GM19035 (cell line): ENCODE results near the gene AHCYL2.
"Not testable (repeated sequence)": the region's sequence is repeated elsewhere in the genome, so short reads cannot be mapped to it uniquely, and the experiment has no call there.

Experiments used
- ATAC-seq: cut with Tn5 transposase; IDR thresholded peaks from one replicate; pipeline ENCODE4 v1.9.1; 2021; ENCODE audit not compliant: unreplicated experiment

Gene AHCYL2

DNA sequence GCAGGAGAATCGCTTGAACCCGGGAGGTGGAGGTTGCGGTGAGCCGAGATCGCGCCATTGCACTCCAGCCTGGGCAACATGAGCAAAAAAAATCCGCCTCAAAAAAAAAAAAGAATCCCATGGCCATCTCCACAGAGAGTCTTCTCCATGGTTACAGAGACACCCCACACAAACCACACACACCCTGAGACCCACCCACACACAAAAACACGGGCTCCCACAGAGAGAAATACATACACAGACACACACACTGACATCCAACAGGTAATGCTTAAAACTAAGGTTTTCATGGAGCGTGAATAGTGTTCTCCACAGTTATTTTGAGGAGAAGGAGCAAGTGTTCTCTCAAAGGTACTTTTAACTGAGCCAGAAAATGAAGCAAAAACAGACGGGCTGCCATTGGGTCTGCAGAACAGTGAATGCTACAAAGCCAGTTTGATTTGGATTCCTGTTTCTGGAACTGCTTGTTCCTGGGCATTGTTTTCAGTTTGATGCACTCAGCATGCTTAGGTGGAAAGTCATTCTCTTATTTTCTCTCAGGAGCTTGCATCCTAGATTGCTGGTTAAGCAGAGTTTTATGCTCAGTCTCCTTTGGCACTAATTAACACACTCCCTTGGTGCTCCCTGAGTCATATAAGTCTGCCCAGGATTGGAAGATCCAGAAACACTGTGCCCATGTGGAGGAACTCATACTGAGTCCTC, 15.4 kb downstream of the AHCYL2 start:
- ATAC-seq = no peak

DNA sequence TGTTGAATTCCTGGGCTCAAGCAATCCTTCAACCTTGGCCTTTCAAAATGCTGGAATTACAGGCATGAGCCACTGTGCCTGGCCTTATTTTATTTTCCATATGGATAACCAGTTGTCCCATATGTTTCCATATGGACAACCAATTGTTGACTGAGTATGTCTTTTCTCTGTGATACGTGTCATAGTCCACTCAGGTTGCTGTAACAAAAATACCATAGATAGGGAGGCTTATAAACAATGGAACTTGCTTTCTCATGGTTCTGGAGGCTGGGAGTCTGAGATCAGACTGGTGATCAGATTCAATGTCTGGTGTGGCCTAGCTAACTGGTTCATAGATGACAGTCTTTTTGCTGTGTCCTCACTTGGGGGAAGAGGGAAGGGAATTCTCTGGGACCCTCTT, 19.4 kb downstream of the AHCYL2 start:
- no peak for ATAC-seq

DNA sequence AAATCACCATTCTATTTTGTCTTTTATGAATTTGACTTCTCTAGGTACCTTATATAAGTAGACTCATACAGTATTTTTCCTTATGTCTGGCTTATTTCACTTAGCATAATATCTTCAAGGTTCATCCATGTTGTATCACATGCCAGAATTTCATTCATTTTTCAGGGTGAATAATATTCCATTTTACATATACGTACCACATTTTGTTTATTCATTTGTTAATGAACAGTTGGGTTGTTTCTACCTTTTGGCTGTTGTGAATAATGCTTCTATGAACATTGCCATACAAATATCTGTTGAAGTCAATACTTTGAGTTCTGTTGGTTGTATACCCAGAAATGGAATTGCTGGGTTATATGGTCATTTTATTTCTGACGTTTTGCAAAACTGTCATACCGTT, 20.7 kb downstream of the AHCYL2 start:
- no peak for ATAC-seq

DNA sequence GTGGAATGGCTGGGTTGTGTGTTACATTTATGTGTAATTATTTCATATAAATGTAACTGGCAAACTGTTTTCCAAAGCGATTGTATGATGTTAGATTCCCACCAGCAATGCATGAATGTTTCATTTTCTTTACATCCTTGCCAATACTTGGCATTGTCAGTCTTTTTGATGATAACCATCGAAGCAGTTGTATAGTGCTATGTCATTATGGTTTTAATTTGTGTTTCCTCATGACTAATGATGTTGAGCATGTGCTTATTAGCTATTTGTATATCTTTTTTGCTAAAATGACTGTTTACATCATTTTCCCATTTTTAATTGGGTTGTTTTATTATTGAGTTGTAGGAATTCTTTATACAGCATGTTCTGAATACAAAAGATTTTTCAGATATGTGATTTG, 22.3 kb downstream of the AHCYL2 start:
- ATAC-seq = no peak

DNA sequence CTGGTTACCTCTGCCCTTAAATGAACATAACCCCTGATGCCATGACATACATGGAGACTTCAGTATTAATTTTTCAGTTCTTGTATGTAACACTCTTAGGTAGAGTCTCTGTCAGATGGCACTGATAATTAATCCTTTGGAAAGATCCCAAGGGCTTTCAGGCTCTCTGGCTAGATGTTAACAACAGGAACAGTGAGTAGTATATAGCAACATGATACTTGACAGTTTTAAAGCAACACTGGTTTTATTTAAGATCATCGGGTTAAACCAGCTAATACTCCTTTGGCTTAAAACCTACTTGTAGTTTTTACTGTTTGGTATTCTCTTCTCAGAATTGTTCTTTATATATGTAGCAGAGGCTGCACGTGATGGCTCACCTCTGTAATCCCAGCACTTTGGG, 27.3 kb downstream of the AHCYL2 start:
- ATAC-seq = no peak

DNA sequence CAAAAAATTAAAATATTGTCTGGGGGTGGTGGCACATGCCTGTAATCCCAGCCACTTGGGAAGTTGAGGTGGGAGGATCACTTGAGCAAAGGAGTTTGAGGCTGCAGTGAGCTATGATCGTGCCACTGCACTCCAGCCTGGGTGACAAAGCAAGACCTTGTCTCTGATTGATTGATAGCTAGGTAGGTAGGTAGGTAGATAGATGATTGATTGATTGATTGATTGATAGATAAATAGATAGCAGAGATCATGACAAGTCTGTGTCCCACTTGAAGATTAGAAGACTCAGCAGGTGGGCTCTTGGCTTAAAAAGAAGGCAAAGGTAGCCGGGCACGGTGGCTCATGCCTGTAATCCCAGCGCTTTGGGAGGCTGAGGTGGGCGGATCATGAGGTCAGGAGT, 27.8 kb downstream of the AHCYL2 start:
- not testable (repeated sequence) for ATAC-seq

DNA sequence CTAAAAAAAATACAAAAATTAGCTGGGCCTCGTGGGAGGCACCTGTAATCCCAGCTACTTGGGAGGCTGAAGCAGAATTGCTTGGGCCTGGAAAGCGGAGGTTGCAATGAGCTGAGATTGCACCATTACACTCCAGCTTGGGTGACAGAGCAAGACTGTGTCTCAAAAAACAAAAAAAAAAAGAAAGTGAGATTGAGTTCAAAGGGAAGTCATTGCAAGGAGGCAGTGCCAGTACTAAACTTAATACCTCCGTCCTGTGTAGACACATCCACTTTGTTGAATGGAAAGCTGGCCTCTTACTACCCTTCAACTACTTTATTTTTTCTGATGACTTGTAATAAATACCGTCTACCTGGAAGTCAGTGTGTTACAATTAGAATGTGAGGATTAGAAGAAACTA, 31.0 kb downstream of the AHCYL2 start:
- ATAC-seq = no peak

DNA sequence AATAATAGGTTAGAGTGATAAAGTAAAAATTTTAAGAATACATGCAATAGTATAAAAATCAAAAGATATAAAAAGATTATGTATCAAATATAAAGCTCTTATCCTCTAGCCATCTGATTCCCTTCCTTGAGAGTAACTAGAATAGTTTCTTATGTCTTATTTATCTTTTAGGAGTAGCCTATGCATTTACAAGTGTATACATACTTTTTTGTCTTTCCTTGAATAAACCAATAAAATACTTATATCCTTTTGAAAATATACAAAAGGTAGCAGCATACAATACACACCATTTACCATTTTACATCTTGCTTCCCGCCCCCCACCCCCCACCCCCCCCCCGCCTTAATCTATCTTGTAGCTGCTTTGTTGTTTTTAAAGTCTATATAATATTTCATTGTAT, 31.4 kb downstream of the AHCYL2 start:
- ATAC-seq = no peak

DNA sequence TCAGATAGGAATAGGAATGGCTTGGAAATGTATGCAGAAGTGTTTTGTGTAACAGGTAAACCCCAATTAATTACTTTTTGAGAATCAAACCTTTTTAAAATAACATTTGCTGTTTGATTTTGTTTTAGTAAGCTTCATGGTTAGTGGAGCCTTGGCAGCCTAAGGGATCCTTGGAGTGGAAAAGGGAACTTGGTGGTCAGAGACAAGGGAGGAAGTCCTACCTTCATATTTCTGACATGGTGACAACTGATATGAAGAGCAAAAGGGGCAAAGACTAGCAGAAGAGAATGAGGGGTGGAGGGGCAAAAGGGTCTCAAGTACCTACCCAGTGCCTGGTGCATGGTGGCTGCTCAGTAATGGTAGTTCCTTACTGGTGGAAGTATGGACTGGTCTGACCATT, 32.3 kb downstream of the AHCYL2 start:
- no peak for ATAC-seq

DNA sequence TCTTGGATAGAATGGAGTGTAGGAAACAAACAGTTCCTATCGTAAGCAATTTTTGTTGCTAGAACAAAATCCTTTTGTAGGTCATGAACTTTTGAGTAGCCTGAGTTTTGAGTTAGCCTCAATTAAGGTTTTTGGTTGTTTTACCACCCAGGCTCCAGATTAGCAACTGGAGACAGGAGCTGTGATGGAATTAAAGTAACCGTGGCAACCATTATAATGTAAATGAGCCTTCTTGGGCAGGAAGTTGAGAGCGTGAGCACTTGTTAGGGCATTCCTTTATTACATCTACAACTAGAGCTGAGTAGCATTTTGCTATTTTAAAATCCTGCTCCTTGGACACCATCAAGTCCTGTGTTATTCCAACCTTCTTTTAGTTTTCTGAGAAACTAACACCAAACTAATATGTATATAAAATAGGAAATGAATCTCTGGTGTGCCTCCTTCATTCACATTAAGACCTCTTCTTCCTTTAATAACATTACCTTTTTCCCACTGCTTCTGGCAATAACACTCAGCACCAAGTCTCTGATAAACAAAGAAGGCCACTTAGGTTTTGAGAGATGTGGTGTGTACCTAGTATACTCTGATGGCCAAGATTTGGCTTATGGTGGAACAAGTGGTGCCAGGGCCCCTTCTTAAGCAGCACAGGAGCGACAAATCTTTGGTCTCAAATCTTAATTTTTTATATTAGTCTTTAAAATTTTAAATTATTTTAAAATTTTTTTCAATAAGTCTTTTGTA, 34.0 kb downstream of the AHCYL2 start:
- no peak for ATAC-seq

DNA sequence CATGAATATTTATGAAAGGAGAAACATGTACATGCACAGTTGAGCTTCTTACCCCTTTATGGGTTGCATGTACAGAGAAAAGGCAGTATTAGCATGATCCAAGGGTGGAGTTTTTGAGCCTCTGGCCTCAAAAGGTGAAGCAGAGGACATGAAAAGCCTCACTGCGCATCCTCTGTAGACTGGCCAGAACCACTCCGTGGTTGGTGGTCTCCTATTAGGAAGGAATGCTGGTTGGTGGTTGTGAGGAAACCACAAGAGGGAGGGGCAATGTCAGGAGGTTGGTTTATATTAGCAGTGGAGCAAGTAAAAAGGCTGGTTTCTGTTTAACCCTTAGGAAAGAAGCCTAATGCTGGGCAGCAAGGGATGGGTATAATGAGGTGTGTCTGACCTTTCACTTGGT, 37.5 kb downstream of the AHCYL2 start:
- no peak for ATAC-seq

DNA sequence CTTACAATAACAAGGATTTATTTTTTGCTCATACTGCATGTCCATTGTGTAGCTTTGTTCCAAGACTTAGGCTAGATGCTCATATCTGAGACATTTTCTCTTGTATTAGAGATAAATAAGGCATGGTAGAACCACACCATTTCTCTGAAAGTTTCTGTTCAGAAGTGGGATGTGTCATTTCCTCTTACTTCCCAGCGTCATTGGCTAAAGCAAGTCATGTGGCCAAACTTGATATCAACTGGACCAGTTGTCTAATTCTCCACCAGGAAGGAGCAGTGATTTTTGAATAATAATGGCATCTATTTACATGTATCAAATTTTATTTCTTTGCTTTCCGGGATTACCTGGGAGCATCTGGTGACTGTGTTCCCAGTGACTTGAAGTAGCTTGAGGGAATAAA, 38.3 kb downstream of the AHCYL2 start:
- no peak for ATAC-seq

DNA sequence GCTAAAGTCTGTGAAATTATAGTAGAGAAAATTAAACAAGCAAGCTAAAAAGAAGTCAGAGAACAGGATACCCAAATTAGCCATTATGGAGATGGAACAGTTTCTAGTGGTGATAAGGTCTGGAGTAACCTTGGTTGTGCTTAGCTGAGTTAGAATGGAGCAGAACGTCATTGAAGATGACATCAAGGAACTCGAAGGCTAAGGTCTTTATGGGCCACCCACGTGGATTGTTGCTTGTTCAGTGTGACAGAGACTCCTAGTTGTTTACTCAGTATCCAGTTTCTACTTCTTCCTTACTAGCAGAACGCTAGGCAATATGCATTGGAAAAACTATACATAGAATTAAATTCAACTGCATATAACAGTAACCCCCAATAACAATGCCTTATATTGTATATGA, 39.7 kb downstream of the AHCYL2 start:
- no peak for ATAC-seq

DNA sequence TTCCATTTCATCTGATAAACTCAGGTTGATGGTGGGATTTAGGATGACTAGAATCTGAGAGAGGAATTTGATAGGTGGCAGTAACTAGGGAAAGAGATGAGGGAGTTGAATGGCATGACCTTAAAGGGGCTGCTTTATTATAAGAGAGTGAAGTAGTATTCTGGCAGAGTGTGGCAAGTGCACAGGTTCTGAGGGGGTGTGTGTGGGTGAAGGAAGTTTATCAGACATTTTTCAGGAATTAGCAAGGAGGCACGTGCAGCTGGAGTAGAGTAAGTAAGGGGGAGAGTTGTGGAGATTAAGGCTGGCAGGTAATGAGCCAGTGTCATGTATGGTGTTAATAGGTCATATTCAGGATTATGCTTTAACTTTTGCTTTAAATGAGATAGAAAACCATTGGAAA, 40.5 kb downstream of the AHCYL2 start:
- no peak for ATAC-seq

DNA sequence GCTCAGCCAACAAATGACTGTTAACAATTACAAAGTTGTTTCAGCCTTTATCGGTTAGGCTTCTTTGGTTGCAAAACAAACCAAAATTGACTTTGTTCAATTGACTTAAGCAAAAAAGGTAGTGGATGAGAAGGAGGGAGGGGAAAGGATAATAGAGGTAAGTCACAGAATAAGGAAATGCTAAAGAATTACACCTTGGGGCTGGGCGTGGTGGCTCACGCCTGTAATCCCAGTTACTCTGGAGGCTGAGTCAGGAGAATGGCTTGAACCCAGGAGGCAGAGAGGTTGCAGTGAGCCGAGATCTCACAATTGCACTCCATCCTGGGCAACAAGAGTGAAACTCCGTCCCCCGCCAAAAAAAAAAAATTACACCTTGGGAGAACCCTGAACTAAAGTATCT, 41.4 kb downstream of the AHCYL2 start:
- ATAC-seq = no peak

DNA sequence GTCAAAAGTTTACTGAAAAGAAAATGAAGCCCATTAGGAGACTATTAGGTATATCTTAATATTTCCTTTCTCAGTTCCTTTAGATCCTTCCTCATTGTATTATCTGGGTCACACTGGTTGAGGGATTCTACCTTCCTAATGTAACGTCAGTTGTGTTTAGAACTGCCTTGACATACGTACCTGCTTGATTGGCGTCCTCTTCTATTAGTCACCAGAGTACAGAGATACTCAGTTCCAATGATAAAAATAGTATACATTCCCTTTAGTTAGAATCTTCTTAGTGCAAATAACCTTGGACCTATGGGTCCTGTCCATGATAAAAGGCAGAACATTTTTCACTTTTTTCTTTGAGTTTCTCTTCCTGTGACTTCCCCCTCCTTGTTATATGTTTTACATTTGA, 45.2 kb downstream of the AHCYL2 start:
- ATAC-seq = no peak

DNA sequence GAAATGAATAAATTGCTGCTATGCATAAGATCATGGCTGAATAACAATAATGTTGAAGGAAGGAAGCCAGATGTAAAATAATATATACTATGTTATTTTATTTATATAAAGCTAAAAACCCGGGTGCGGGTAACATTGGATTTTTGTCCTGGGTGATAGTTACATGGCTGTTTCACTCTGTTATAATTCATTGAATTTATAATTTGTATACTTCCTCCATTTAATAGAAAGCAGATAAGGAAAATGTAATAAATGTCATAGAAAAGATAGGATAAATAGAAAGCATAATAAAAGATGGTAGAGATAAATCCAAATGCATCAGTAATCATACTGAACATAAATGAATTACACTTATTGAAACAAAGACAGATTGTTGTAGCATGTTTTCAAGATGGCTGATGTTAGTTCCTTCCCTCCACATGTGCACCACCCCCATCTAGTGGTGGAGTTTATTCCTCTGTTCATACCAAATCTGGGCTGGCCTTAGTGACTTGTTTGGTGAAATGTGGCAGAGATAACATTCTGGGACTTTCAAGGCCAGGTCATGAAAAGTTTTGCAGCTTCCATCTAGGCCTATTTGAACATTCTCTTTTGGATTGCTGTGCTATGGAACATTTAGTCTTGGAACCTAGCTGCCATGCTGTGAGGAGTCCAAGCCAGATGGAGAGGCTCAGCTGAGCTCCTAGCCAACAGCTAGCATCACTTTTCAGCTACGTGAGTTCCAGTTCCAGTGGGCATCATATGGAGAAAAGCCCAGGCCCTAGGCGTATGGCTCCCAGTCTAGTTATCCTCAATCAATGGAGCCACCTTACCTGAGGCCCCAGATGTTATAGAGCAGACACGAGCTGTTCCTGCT, 46.9 kb downstream of the AHCYL2 start:
- no peak for ATAC-seq

DNA sequence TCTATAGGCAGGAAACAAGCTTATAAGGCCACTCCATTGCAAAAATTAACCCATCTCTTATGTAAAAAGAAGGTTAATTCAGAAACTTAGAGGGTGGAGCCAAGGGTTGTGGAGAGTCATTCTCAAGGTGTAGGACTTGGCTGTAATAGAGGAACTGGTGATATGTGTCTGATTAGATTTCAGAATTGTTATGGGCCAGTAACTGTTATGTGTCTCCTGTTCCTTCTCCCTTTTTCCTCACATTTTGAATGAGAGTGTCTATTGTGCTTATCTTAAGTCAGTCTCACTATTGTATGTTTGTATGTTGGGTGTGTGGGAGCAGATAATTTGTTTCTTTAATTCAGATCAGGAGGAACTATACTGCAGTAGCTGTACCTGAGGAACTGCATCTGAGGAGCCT, 49.1 kb downstream of the AHCYL2 start:
- ATAC-seq = no peak

DNA sequence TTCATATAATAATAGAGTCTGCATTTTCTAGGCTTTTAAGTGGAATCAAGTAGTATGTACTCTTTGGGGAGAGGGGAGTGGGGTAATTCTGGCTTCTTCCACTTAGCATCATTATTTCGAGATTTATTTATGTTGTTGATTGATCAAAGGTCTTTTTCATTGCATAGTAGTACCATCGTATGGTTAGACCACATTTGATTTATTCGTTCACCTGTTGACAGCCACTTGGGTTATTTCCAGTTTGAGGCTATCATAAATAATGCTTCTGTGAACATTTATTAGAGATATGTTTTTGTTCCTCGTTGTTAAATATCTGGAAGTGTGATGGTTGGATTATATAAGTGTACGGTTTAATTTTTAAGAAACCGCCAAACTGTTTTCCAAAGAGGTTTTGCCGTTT, 52.8 kb downstream of the AHCYL2 start:
- no peak for ATAC-seq

DNA sequence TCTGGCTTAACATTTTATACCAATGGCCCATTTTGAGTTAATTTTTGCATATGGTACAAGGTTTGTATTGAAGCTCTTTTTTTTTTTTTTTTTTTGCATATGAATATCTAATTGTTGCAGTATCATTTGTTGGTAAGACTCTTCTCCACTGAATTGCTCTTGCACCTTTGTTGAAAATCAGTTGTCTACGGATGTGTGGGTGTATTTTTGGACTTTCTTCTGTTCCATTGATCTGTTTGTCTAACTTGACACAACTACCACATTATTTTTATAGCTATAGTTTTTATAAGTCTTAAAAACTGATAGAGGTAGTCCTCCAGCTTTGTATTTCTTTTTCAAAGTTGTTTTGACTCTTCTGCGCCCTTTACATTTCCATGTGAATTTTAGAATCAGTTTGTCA, 53.9 kb downstream of the AHCYL2 start:
- ATAC-seq = no peak

DNA sequence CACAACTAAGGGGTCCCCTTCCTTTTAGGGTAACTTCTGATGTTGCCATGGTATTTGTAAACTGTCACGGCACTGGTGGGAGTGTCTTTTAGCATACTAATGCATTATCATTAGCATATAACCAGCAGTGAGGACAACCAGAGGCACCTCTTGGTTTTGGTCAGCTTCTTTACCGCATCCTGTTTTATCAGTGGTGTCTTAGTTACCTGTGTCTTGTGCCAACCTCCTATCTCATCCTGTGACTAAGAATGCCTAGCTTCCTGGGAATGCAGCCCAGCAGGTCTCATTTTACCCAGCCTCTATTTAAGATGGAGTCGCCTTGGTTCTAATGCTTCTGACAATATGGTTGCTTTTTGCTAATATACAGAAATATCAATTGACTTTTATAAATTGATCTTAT, 54.9 kb downstream of the AHCYL2 start:
- no peak for ATAC-seq

DNA sequence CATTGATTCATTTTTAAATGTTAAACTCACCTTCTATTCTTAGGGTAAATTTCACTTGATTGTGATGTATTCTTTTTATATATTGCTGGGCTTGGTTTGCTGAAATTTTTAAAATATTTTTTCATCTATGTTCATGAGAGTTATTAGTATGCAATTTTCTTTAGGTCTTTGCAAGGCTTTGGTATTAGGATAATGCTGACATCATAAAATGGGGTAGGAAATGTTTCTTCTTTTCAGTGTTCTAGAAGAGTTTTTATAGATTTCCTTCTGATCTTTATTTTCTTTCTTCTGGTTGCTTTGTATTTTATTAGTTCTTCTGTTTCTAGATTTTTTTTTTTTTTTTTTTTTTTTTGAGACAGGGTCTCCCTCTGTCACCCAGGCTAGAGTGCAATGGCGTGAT, 56.3 kb downstream of the AHCYL2 start:
- ATAC-seq = no peak
